Erythroblast (primary cell): Measurements from ENCODE around the gene DYNLT5.
"Not testable (repeated sequence)": the region's sequence is repeated elsewhere in the genome, so short reads cannot be mapped to it uniquely, and the experiment has no call there.

Experiments
- DNase-seq, 2 experiments: peaks; one replicate each; lab custom pipeline; 2025; lab: John Stamatoyannopoulos, UW
- GATA1 ChIP-seq: IDR thresholded peaks from 2 replicates; pipeline ENCODE4 v1.6.1; 2011; ENCODE audit warnings: low read depth, mild to moderate bottlenecking, control low read depth, low read length, moderate library complexity
- POLR2A ChIP-seq: IDR thresholded peaks from 2 replicates; pipeline ENCODE4 v1.6.1; 2011; ENCODE audit warnings: mild to moderate bottlenecking, low read length

Gene DYNLT5

GRCh38 chr1:66764994-66765578 lies 12.8 kb downstream of the DYNLT5 start:
- peak; percentile 79 to 85 for DNase-seq
- no peak for TF ChIP-seq GATA1
- no peak for TF ChIP-seq POLR2A

GRCh38 chr1:66767626-66768025 lies 15.4 kb downstream of the DYNLT5 start:
- peak in 1 of 2 experiments; percentile 7 for DNase-seq
- no peak for TF ChIP-seq GATA1
- TF ChIP-seq POLR2A = no peak

DNA sequence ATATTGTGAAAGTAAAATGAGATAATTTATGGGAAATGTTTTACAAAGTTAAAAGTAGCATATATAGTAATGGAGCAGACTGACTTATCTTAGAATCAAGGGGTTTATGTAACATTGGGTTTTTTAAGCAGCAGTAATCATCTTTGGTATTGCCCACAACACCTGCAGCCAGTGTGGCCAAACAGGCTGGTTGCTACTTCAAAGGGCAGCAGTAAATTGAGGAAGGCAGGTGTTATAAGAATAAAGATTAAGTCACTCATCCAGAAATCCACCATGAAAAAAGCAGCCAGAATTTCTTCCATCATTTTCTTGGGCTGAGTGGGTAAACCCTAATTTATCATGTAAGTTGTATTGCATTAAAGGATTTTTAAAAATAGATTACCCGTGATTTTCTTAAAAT lies 16.7 kb downstream of the DYNLT5 start:
- TF ChIP-seq POLR2A (no peak), GATA1 (no peak)
- DNase-seq = no peak

DNA sequence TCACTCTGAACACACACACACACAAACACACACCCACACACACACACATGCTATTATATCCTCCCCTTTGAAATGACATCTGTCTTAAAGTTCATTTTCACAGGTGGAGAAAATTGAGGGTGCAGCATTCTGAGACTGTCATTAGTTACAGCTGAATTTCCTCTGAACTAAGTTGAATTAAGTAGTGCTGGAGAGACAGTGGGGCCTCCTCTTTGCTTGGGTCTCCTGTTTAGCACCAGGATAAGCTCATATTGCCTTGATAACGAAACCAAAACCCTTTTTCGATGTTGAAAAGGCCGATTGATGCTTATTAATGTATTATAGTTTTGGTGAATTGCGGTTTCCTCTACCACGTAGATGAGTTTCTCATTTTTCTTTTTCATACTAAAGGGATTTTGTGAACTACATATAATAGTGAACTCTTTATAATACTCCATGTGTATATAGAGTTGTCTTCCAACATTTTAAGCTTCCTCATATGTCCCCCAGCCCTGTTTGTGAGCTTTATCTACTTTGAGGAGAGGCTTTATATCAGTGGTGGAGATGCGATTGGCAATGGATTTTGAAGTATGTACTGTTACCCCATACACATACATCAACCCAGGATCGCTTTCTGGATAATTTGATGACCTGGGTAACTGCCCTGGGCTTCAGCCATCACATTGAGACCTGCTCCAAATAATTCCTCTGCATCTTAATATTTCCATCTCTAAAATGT lies 17.4 kb downstream of the DYNLT5 start:
- DNase-seq = peak in 1 of 2 experiments; percentile 21
- no peak for TF ChIP-seq GATA1

GRCh38 chr1:66770240-66770639 lies 18.0 kb downstream of the DYNLT5 start:
- TF ChIP-seq GATA1 (no peak), POLR2A (no peak)
- DNase-seq = no peak

DNA sequence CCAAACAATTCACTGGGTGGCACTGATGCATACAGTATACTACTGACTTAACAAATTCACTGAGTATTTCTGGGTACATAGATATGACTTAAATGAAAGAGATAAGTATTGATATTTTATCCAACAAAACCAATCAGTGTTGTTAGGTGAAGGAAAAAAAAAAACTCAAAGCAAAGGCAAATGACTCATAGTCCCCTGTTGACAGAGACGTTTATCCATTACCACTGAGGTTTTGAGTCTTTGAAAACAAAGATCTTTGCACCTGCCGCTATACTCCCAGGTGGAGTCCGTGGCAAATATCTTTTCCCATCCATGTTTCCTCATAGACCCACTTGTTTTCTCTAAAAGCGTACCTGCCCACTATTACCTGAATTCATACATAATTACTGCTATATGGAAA lies 18.4 kb downstream of the DYNLT5 start:
- no peak for DNase-seq
- TF ChIP-seq POLR2A = no peak
- TF ChIP-seq GATA1 = no peak

- no peak for TF ChIP-seq POLR2A
- TF ChIP-seq GATA1 = no peak
- DNase-seq = no peak
Observed at GRCh38 chr1:66773227-66773626, 21.0 kb downstream of the DYNLT5 start.

GRCh38 chr1:66774438-66774837 lies 22.2 kb downstream of the DYNLT5 start:
- TF ChIP-seq GATA1 (no peak), POLR2A (no peak)
- DNase-seq = no peak

GRCh38 chr1:66775646-66776045 lies 23.4 kb downstream of the DYNLT5 start:
- TF ChIP-seq GATA1 = no peak
- TF ChIP-seq POLR2A = no peak
- no peak for DNase-seq

GRCh38 chr1:66777831-66778230 lies 25.6 kb downstream of the DYNLT5 start:
- DNase-seq = no peak
- TF ChIP-seq GATA1 (no peak), POLR2A (no peak)

- no peak for DNase-seq
- TF ChIP-seq POLR2A (no peak), GATA1 (no peak)
Observed at GRCh38 chr1:66778266-66778665, 26.0 kb downstream of the DYNLT5 start.

GRCh38 chr1:66778969-66779368 lies 26.7 kb downstream of the DYNLT5 start:
- DNase-seq = no peak
- TF ChIP-seq POLR2A (no peak), GATA1 (no peak)

DNA sequence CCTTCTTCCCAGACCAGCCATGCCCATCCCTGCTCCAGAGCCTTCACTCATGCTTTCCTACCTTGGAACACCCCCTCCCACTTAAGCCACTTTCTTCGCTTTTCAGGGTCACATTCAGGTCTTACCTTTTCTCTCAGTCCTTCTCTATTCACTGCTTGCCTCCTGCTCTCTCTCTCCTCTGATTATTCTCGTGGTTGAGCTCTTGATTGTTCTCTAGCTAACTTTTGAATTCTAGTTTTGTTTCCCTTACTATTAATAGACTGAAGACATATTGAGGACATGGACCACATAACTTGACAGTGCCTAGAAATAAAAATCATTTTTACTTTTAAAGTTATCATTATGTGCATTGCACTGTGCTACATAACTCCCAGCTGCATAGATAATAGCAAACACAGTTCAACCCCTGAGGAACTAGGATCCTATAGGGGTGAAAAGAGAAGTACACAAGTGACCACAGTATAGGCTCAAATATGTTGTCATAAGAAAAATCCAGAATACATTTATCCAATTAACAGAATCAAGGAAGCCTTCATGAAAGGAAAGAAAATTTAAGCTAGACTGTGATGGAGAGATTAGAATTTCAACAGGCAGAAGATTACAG lies 27.3 kb downstream of the DYNLT5 start:
- TF ChIP-seq POLR2A = no peak
- TF ChIP-seq GATA1 = no peak
- peak in 1 of 2 experiments; percentile 6 for DNase-seq

DNA sequence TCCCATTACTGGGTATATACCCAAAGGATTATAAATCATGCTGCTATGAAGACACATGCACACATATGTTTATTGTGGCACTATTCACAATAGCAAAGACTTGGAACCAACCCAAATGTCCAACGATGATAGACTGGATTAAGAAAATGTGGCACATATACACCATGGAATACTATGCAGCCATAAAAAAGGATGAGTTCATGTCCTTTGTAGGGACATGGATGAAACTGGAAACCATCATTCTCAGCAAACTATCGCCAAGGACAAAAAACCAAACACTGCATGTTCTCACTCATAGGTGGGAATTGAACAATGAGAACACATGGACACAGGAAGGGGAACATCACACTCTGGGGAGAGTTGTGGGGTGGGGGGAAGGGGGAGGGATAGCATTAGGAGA lies 33.5 kb downstream of the DYNLT5 start:
- DNase-seq = not testable (repeated sequence)
